GM19099 (cell line): Measurements from ENCODE around the gene UBR2.

Experiments
- POLR2A ChIP-seq: IDR thresholded peaks from 3 replicates; pipeline ENCODE4 v1.6.1; 2011; ENCODE audit warnings: low read depth; ENCODE audit not compliant: insufficient read length; ENCODE audit errors: extremely low read depth

UBR2 gene

GRCh38 chr6:42724825-42725224, 161.0 kb downstream of the UBR2 start:
- TF ChIP-seq POLR2A: no peak

- no peak for TF ChIP-seq POLR2A
Observed at GRCh38 chr6:42726026-42726425, 162.2 kb downstream of the UBR2 start.

DNA sequence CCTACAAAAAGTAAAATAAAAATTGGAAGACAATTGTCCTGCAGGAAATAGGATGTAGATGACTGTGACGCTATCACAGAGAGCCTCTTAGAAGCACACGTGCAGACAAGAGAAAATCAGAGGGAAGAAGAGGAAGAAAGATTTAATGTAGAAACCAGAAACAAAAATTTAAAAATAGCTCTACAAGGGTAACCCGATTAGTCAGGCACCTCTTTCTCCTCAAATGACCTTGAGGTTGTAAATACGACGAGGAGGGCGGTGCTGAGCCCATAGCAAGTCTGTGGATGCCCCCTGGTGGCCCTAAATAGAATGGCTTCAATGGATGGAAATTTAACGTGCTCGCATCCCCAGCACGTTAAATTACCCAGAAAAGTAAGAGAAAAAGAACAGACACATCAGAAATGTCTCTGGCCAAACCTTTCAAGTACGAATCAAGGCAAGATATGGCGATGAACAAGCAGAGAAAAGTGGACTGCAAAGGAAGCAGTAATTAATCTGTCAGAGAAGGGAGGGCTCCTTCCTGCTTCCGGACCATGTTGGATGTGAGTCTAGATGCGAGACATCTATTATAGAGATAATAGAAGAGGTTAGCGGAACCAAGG, 162.8 kb downstream of the UBR2 start:
- peak; percentile 25 for TF ChIP-seq POLR2A

GRCh38 chr6:42727087-42727611, 163.3 kb downstream of the UBR2 start:
- no peak for TF ChIP-seq POLR2A

- no peak for TF ChIP-seq POLR2A
Observed at GRCh38 chr6:42727627-42728026, 163.8 kb downstream of the UBR2 start.

DNA sequence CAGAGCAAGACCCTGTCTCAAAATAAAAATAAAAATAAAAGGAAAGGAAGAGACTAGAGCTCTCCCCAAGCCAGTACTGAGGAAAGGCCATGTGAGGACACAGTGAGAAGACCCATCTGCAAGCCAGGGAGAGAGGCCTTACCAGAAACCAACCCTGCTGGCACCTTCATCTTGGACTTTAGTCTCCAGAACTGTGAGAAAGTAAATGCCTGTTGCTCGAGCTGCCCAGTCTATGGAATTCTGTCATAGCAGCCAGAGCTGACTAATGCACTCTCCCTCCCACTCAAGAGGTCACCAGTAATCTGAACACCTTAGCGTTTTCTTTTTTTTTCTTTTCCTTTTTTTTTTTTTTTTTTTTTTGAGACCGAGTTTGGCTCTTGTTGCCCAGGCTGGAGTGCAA, 165.9 kb downstream of the UBR2 start:
- no peak for TF ChIP-seq POLR2A

DNA sequence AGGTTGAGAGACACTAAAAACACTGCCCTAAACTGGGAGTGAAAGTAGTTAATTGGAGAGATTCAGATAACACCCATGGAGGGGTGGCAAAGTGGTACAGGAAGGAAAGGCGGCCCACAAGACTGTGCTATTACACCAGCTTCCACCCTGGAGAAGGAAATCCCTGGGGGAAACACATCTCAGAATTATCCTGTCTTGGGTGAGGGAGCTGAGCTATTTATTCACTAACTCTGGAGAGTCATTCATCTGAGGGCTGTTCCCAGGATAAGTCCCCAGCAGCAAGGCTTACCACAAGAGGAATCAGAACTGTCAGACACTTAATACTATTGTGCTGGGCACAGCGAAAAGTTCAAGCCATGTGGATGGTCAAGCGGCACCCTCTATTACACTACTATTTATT, 172.1 kb downstream of the UBR2 start:
- TF ChIP-seq POLR2A: no peak

DNA sequence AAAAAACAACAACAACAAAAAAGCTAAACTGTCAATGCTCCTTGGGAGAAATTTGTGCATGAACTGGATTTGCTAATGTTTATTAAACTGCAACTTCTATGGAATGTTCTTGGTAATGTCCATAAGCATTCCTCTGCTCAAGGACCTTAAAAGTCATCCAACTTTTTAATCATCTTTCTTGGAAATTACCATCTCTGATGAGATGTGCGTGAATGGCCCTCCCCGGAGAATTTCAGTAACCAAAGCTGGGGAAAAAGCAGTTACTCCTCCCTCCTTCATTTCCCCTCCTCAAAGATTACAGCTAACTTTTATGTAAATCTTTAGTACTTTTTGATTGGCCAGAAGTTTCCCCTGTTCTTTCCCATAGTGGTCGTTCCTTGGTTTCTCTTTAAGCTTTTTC, 176.9 kb downstream of the UBR2 start:
- no peak for TF ChIP-seq POLR2A

GRCh38 chr6:42742116-42742894, 178.5 kb downstream of the UBR2 start:
- no peak for TF ChIP-seq POLR2A
